CD4-positive, alpha-beta memory T cell (primary cell): ENCODE measurements around the gene TMPRSS11A. TPM values are rescaled to one million over a fixed set of nuclear protein-coding genes. Genes with fewer than 3 reads are reported as not detected.

Experiments used
- CTCF ChIA-PET: fragments of 350-600 bp; sonication (Branson Sonifier 250); formaldehyde crosslinking; loops from one replicate; lab custom pipeline; 2021; ENCODE audit warnings: inconsistent platforms; ENCODE audit not compliant: partially characterized antibody; lab: Charles Lee
- POLR2A ChIA-PET: fragments of 350-600 bp; sonication (Branson Sonifier 250); formaldehyde crosslinking; loops from one replicate; lab custom pipeline; 2021; ENCODE audit not compliant: partially characterized antibody; lab: Charles Lee
- DNase-seq, 5 donors: peaks; one replicate each; pipeline versions ENCODE4 v3.0.0 to v3.0.0-alpha.2; 2020 to 2022; ENCODE audit warnings: mixed read lengths in 1 of 5
- H3K27ac ChIP-seq: one replicate; pipeline ENCODE4 v1.7.0; 2013; ENCODE audit warnings: low read depth, low read length
- H3K27me3 ChIP-seq: 2 replicates; pipeline ENCODE4 v1.7.0; 2013; ENCODE audit warnings: mild to moderate bottlenecking, low read length, moderate library complexity; ENCODE audit not compliant: insufficient read depth
- H3K36me3 ChIP-seq: 2 replicates; pipeline ENCODE4 v1.7.0; 2013; ENCODE audit warnings: mild to moderate bottlenecking, low read length, moderate library complexity; ENCODE audit not compliant: insufficient read depth
- H3K4me1 ChIP-seq: 2 replicates; pipeline ENCODE4 v1.7.0; 2013; ENCODE audit warnings: mild to moderate bottlenecking, low read length, moderate library complexity; ENCODE audit not compliant: insufficient read depth
- H3K4me3 ChIP-seq, 2 donors: one replicate each; pipeline ENCODE4 v1.7.0; 2013; ENCODE audit warnings: low read length in 2 of 2, mild to moderate bottlenecking in 1 of 2
- H3K9me3 ChIP-seq, 2 donors: one replicate each; pipeline ENCODE4 v1.7.0; 2013; ENCODE audit warnings: low read length in 2 of 2, control low read depth in 1 of 2; ENCODE audit not compliant: control insufficient read depth in 1 of 2
- H3K27ac Mint-ChIP-seq, 7 donors: one replicate each; pipeline ENCODE4 v1.8.0; 2020 to 2021; ENCODE audit warnings: mixed read lengths in 7 of 7, mild to moderate bottlenecking in 6 of 7, inconsistent platforms in 3 of 7, moderate library complexity in 3 of 7
- H3K27me3 Mint-ChIP-seq, 2 donors: one replicate each; pipeline ENCODE4 v1.8.0; 2020 to 2021; ENCODE audit warnings: mixed read lengths in 2 of 2
- H3K36me3 Mint-ChIP-seq, 2 donors: one replicate each; pipeline ENCODE4 v1.8.0; 2020 to 2021; ENCODE audit warnings: mixed read lengths in 2 of 2, inconsistent platforms in 1 of 2, mild to moderate bottlenecking in 1 of 2
- H3K4me1 Mint-ChIP-seq, 4 donors: one replicate each; pipeline ENCODE4 v1.8.0; 2020 to 2021; ENCODE audit warnings: mixed read lengths in 4 of 4, mild to moderate bottlenecking in 1 of 4
- H3K4me3 Mint-ChIP-seq, 8 donors: one replicate each; pipeline ENCODE4 v1.8.0; 2020 to 2021; ENCODE audit warnings: mixed read lengths in 8 of 8, mild to moderate bottlenecking in 7 of 8, moderate library complexity in 6 of 8, inconsistent platforms in 3 of 8
- H3K9me3 Mint-ChIP-seq, 8 donors: one replicate each; pipeline ENCODE4 v1.8.0; 2020 to 2021; ENCODE audit warnings: mixed read lengths in 8 of 8, mild to moderate bottlenecking in 5 of 8, inconsistent platforms in 3 of 8, moderate library complexity in 1 of 8
- intact Hi-C: fragments of 100-400 bp; cut with micrococcal nuclease; formaldehyde crosslinking; loops from one replicate; pipeline ENCODE4 v1.15.1; 2023
- polyA plus RNA-seq, 2 donors: library from polyadenylated mRNA; unstranded; fragments of 300-500 nt; fragmentation: Illumina TruSeq; gene quantifications; one replicate each; pipeline ENCODE4 v1.2.3, GENCODE V29; 2021
- total RNA-seq, 2 experiments: library from RNA; stranded (reverse); gene quantifications; one replicate each; pipeline ENCODE4 v1.2.3, GENCODE V29; 2021

TMPRSS11A gene
- total and polyA plus RNA-seq, 4 experiments from 2014 or later: not detected

DNA sequence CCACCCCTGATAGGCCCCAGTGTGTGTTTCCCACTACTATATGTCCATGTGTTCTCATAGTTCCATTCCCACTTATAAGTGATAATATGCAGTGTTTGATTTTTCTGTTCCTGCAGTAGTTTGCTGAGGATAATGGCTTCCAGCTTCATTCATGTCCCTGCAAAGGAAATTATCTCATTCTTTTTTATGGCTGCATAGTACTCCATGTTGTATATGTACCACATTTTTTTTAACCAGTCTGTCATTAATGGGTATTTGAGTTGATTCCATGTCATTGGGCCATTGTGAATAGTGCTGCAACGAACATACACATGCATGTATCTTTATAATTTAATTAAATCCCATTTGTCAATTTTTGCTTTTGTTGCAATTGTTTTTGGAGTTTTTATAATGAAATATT is 10.3 kb upstream of the TMPRSS11A start:
- peaks cover 0 to 30% (median 14%) of the 10 kb centered on the region in 8 donors for H3K9me3 Mint-ChIP-seq
- POLR2A ChIA-PET: no interaction called here
- intact Hi-C loops: no loop called here
- Histone ChIP-seq H3K27ac (no peak overlapping the region), H3K27me3 (no peaks in the 10 kb centered on the region), H3K9me3 (no peaks in the 10 kb centered on the region), H3K4me3 (no peak overlapping the region), H3K4me1 (no peaks in the 10 kb centered on the region), H3K36me3 (no peaks in the 10 kb centered on the region)
- H3K27me3 Mint-ChIP-seq: no peaks in the 10 kb centered on the region
- no peak overlapping the region for H3K27ac Mint-ChIP-seq
- CTCF ChIA-PET: no interaction called here
- no peak overlapping the region for H3K4me3 Mint-ChIP-seq
- no peaks in the 10 kb centered on the region for H3K36me3 Mint-ChIP-seq
- no peaks in the 10 kb centered on the region for H3K4me1 Mint-ChIP-seq
- DNase-seq: no peak

DNA sequence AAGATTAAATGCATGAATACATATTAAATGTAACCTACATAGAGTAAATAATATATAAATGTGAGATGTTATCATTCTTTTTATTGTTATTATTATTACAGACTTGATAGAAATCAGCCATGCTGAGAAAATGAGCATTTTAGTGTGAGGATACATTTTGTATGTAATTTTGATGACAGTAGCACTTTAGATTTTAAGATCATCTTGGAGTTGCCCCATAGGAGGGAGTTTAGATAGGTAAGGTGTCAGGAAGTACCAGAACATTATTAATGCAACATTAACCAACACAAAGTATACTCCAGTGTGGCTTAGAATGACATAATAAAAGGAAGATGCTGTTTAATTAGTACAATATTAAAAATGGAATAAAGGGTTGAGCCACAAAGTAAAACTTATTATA is 8.4 kb downstream of the TMPRSS11A start:
- Mint-ChIP-seq H3K27me3 (peaks cover 0 to 5% of the 10 kb centered on the region in 2 donors), H3K4me3 (no peak overlapping the region), H3K27ac (no peak overlapping the region), H3K9me3 (peaks cover 0 to 8% (median 2%) of the 10 kb centered on the region in 8 donors), H3K36me3 (no peaks in the 10 kb centered on the region), H3K4me1 (no peaks in the 10 kb centered on the region)
- Histone ChIP-seq H3K9me3 (no peaks in the 10 kb centered on the region), H3K27ac (no peak overlapping the region), H3K4me3 (no peak overlapping the region), H3K36me3 (no peaks in the 10 kb centered on the region), H3K4me1 (no peaks in the 10 kb centered on the region), H3K27me3 (no peaks in the 10 kb centered on the region)
- ChIA-PET CTCF (no interaction called here), POLR2A (no interaction called here)
- intact Hi-C loops: no loop called here
- no peak for DNase-seq

DNA sequence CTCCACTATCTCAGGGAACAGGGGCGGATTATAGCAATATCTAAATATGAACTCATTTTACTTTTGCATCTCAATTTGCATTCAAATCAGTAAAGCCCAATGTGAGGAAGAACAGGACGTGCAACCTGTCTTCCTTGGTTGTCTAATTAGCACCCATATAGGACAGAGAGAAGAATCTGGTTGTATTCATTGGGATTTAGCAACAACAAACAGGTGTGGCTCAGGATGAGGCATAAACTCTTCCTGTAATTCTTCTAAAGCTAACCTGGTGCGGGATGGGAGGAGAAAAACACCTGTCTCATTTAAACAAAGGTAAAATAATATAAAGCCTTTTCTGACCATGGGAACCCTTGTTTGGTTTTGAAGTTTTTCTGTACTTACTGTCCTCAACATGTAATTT is 22.2 kb downstream of the TMPRSS11A start:
- H3K4me3 ChIP-seq: no peak overlapping the region
- Mint-ChIP-seq H3K9me3 (peaks cover 0 to 5% (median 2%) of the 10 kb centered on the region in 8 donors), H3K4me1 (no peaks in the 10 kb centered on the region), H3K27me3 (peaks cover 0 to 4% of the 10 kb centered on the region in 2 donors), H3K27ac (no peak overlapping the region), H3K4me3 (no peak overlapping the region), H3K36me3 (no peaks in the 10 kb centered on the region)
- CTCF ChIA-PET: no interaction called here
- POLR2A ChIA-PET: no interaction called here
- H3K9me3 ChIP-seq: no peaks in the 10 kb centered on the region
- no peak overlapping the region for H3K27ac ChIP-seq
- H3K4me1 ChIP-seq: no peaks in the 10 kb centered on the region
- H3K36me3 ChIP-seq: no peaks in the 10 kb centered on the region
- intact Hi-C loops: no loop called here
- DNase-seq: no peak
- H3K27me3 ChIP-seq: no peaks in the 10 kb centered on the region

DNA sequence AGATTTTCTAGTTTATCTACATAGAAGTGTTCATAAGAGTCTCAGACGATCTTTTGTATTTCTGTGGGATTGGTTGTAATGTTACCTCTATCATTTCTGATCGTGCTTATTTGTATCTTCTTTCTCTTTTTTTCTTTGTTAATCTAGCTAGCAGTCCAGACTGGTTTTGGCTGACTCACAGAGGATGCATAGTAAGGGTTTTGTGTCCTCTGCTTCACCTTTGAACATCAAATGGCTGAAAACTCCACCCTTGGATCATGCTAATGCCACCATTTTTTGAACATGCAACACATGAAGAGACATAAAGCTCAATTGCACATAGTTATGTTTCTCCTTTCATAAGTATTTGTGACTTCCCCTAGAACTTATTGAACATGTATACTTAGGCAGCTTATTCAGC is 22.8 kb downstream of the TMPRSS11A start:
- Histone ChIP-seq H3K4me1 (no peaks in the 10 kb centered on the region), H3K36me3 (no peaks in the 10 kb centered on the region), H3K27me3 (no peaks in the 10 kb centered on the region), H3K27ac (no peak overlapping the region), H3K4me3 (no peak overlapping the region), H3K9me3 (no peaks in the 10 kb centered on the region)
- intact Hi-C loops: no loop called here
- H3K27me3 Mint-ChIP-seq: peaks cover 0 to 4% of the 10 kb centered on the region in 2 donors
- POLR2A ChIA-PET: no interaction called here
- no peak overlapping the region for H3K27ac Mint-ChIP-seq
- no peak overlapping the region for H3K4me3 Mint-ChIP-seq
- CTCF ChIA-PET: no interaction called here
- DNase-seq: no peak
- no peaks in the 10 kb centered on the region for H3K4me1 Mint-ChIP-seq
- H3K36me3 Mint-ChIP-seq: no peaks in the 10 kb centered on the region
- H3K9me3 Mint-ChIP-seq: peaks cover 0 to 5% (median 2%) of the 10 kb centered on the region in 8 donors

GRCh38 chr4:67939195-67939594 is 24.1 kb downstream of the TMPRSS11A start:
- H3K4me1 Mint-ChIP-seq: no peaks in the 10 kb centered on the region
- POLR2A ChIA-PET: no interaction called here

GRCh38 chr4:67935888-67936287 is 27.4 kb downstream of the TMPRSS11A start:
- Mint-ChIP-seq H3K4me3 (no peak overlapping the region), H3K27me3 (peaks cover 0 to 8% of the 10 kb centered on the region in 2 donors), H3K4me1 (no peaks in the 10 kb centered on the region), H3K9me3 (peaks cover 0 to 5% (median 2%) of the 10 kb centered on the region in 8 donors), H3K36me3 (no peaks in the 10 kb centered on the region), H3K27ac (no peak overlapping the region)
- ChIA-PET CTCF (no interaction called here), POLR2A (no interaction called here)
- no peaks in the 10 kb centered on the region for H3K9me3 ChIP-seq
- no peak overlapping the region for H3K4me3 ChIP-seq
- no peaks in the 10 kb centered on the region for H3K27me3 ChIP-seq
- no peak overlapping the region for H3K27ac ChIP-seq
- DNase-seq: no peak
- intact Hi-C loops: no loop called here
- H3K36me3 ChIP-seq: no peaks in the 10 kb centered on the region
- no peaks in the 10 kb centered on the region for H3K4me1 ChIP-seq

More at GRCh38 chr4:67939195-67939594, 24.1 kb downstream of the TMPRSS11A start:
- H3K4me3 ChIP-seq: no peak overlapping the region
- Mint-ChIP-seq H3K27me3 (peaks cover 0 to 6% of the 10 kb centered on the region in 2 donors), H3K27ac (no peak overlapping the region), H3K36me3 (no peaks in the 10 kb centered on the region), H3K4me3 (no peak overlapping the region), H3K9me3 (peaks cover 0 to 5% (median 2%) of the 10 kb centered on the region in 8 donors)
- intact Hi-C loops: no loop called here
- H3K9me3 ChIP-seq: no peaks in the 10 kb centered on the region
- no peak for DNase-seq
- H3K27me3 ChIP-seq: no peaks in the 10 kb centered on the region
- H3K4me1 ChIP-seq: no peaks in the 10 kb centered on the region
- CTCF ChIA-PET: no interaction called here
- no peaks in the 10 kb centered on the region for H3K36me3 ChIP-seq
- no peak overlapping the region for H3K27ac ChIP-seq

DNA sequence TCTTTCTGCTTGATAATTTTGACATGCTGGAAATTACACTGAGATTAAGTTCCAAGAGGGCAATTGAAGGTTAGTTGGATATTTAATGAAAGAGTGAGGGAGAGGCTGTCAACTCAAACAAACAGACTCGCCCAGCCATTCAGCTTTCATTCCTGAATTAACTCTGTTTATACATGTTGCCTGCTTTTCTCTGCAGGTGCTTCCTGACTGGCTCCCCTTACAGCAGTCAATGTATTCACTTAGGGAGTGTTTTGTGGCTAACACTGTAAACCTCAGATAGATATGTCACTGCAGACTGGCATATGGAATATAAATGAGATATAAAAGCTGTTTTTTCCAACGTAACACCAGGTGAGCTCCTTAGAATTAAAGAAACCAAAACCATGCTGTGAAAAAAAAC is 28.7 kb downstream of the TMPRSS11A start:
- no peaks in the 10 kb centered on the region for H3K4me1 ChIP-seq
- CTCF ChIA-PET: no interaction called here
- intact Hi-C loops: no loop called here
- H3K27ac Mint-ChIP-seq: no peak overlapping the region
- no peaks in the 10 kb centered on the region for H3K4me1 Mint-ChIP-seq
- H3K9me3 Mint-ChIP-seq: peaks cover 0 to 3% (median 0%) of the 10 kb centered on the region in 8 donors
- no peaks in the 10 kb centered on the region for H3K36me3 ChIP-seq
- DNase-seq: no peak
- H3K27me3 ChIP-seq: no peaks in the 10 kb centered on the region
- no peaks in the 10 kb centered on the region for H3K9me3 ChIP-seq
- no peak overlapping the region for H3K4me3 ChIP-seq
- H3K4me3 Mint-ChIP-seq: no peak overlapping the region
- H3K36me3 Mint-ChIP-seq: no peaks in the 10 kb centered on the region
- H3K27ac ChIP-seq: no peak overlapping the region
- POLR2A ChIA-PET: no interaction called here
- H3K27me3 Mint-ChIP-seq: peaks cover 3 to 4% of the 10 kb centered on the region in 2 donors

- intact Hi-C loops: no loop called here
- H3K4me3 Mint-ChIP-seq: no peak overlapping the region
- CTCF ChIA-PET: no interaction called here
Observed at GRCh38 chr4:67933755-67934154, 29.5 kb downstream of the TMPRSS11A start.

More at GRCh38 chr4:67933755-67934154, 29.5 kb downstream of the TMPRSS11A start:
- no peak overlapping the region for H3K27ac Mint-ChIP-seq
- H3K27me3 Mint-ChIP-seq: peaks cover 4% of the 10 kb centered on the region in 2 donors
- no peak for DNase-seq
- POLR2A ChIA-PET: no interaction called here
- H3K36me3 ChIP-seq: no peaks in the 10 kb centered on the region
- H3K9me3 Mint-ChIP-seq: peaks cover 0 to 2% (median 0%) of the 10 kb centered on the region in 8 donors
- no peaks in the 10 kb centered on the region for H3K36me3 Mint-ChIP-seq
- H3K4me1 ChIP-seq: no peaks in the 10 kb centered on the region
- H3K27ac ChIP-seq: no peak overlapping the region
- no peaks in the 10 kb centered on the region for H3K4me1 Mint-ChIP-seq
- H3K4me3 ChIP-seq: no peak overlapping the region
- H3K9me3 ChIP-seq: no peaks in the 10 kb centered on the region
- H3K27me3 ChIP-seq: no peaks in the 10 kb centered on the region
